Measurements from ENCODE around the gene SLC12A7. TPM values are rescaled to one million over a fixed set of nuclear protein-coding genes. Genes with fewer than 3 reads are reported as not detected.

Gene SLC12A7
- total RNA-seq, 1 donor from 2014 or later: 24.5 TPM

GRCh38 chr5:1095990-1096363, 15.9 kb downstream of the SLC12A7 start:
- no peak overlapping the region for H3K4me3 Mint-ChIP-seq (ENCODE audit: unreplicated experiment)
- H3K9me3 Mint-ChIP-seq (ENCODE audit: unreplicated experiment): no peaks in the 10 kb centered on the region
- no peaks in the 10 kb centered on the region for H3K4me1 Mint-ChIP-seq (ENCODE audit: unreplicated experiment)
- peaks cover 8% of the 10 kb centered on the region for H3K27me3 Mint-ChIP-seq (ENCODE audit: unreplicated experiment)
- no peak overlapping the region for H3K27ac Mint-ChIP-seq (ENCODE audit: unreplicated experiment)
- no peak for DNase-seq (ENCODE audit: low spot score)
- H3K36me3 Mint-ChIP-seq (ENCODE audit: low read depth, unreplicated experiment): peaks cover 7% of the 10 kb centered on the region
- TF ChIP-seq, protein P1, sequence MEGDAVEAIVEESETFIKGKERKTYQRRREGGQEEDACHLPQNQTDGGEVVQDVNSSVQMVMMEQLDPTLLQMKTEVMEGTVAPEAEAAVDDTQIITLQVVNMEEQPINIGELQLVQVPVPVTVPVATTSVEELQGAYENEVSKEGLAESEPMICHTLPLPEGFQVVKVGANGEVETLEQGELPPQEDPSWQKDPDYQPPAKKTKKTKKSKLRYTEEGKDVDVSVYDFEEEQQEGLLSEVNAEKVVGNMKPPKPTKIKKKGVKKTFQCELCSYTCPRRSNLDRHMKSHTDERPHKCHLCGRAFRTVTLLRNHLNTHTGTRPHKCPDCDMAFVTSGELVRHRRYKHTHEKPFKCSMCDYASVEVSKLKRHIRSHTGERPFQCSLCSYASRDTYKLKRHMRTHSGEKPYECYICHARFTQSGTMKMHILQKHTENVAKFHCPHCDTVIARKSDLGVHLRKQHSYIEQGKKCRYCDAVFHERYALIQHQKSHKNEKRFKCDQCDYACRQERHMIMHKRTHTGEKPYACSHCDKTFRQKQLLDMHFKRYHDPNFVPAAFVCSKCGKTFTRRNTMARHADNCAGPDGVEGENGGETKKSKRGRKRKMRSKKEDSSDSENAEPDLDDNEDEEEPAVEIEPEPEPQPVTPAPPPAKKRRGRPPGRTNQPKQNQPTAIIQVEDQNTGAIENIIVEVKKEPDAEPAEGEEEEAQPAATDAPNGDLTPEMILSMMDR (IDR thresholded peaks at IDR 0.05; ENCODE audit: unreplicated experiment): no peak

GRCh38 chr5:1095302-1095989, 16.4 kb downstream of the SLC12A7 start:
- TF ChIP-seq, protein P1 (IDR thresholded peaks at IDR 0.05; ENCODE audit: unreplicated experiment): no peak
- no peaks in the 10 kb centered on the region for H3K9me3 Mint-ChIP-seq (ENCODE audit: unreplicated experiment)
- H3K4me1 Mint-ChIP-seq (ENCODE audit: unreplicated experiment): no peaks in the 10 kb centered on the region
- no peak overlapping the region for H3K4me3 Mint-ChIP-seq (ENCODE audit: unreplicated experiment)
- H3K27me3 Mint-ChIP-seq (ENCODE audit: unreplicated experiment): peaks cover 8% of the 10 kb centered on the region
- no peak overlapping the region for H3K27ac Mint-ChIP-seq (ENCODE audit: unreplicated experiment)
- peaks cover 7% of the 10 kb centered on the region for H3K36me3 Mint-ChIP-seq (ENCODE audit: low read depth, unreplicated experiment)
- DNase-seq (ENCODE audit: low spot score): no peak

- peaks cover 7% of the 10 kb centered on the region for H3K36me3 Mint-ChIP-seq (ENCODE audit: low read depth, unreplicated experiment)
- H3K27me3 Mint-ChIP-seq (ENCODE audit: unreplicated experiment): peaks cover 8% of the 10 kb centered on the region
- DNase-seq (ENCODE audit: low spot score): no peak
- peaks cover 3% of the 10 kb centered on the region for H3K4me1 Mint-ChIP-seq (ENCODE audit: unreplicated experiment)
- TF ChIP-seq, protein P1 (IDR thresholded peaks at IDR 0.05; ENCODE audit: unreplicated experiment): no peak
- H3K27ac Mint-ChIP-seq (ENCODE audit: unreplicated experiment): no peak overlapping the region
- no peak overlapping the region for H3K4me3 Mint-ChIP-seq (ENCODE audit: unreplicated experiment)
- no peaks in the 10 kb centered on the region for H3K9me3 Mint-ChIP-seq (ENCODE audit: unreplicated experiment)
These were observed 17.1 kb downstream of the SLC12A7 start for GRCh38 chr5:1094670-1095190.

DNA sequence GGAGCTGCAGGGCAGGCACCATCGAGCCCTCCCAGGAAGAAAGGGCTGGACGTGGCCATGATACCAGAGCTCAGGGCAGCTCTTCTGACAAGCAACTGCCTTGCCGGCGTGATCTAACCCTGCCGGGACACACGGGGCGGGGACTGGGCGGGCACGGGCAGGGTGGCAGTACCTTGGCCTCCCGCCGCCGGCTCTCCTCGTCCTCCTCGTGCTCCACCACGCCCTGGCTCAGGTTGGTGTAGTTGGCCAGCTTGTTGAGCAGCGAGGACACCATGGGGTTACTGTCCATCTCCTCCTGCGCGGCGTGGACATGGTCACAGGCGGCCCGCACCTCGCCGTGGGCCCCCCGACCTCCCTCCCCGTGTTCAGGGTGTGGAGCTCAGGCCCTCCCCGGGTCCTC, 18.5 kb downstream of the SLC12A7 start:
- Mint-ChIP-seq H3K36me3 (ENCODE audit: low read depth, unreplicated experiment) (peaks cover 7% of the 10 kb centered on the region), H3K9me3 (ENCODE audit: unreplicated experiment) (no peaks in the 10 kb centered on the region), H3K27me3 (ENCODE audit: unreplicated experiment) (peaks cover 4% of the 10 kb centered on the region), H3K4me1 (ENCODE audit: unreplicated experiment) (peaks cover 3% of the 10 kb centered on the region), H3K27ac (ENCODE audit: unreplicated experiment) (no peak overlapping the region), H3K4me3 (ENCODE audit: unreplicated experiment) (no peak overlapping the region)
- TF ChIP-seq, protein P1 (IDR thresholded peaks at IDR 0.05; ENCODE audit: unreplicated experiment): no peak
- no peak for DNase-seq (ENCODE audit: low spot score)

- H3K27me3 Mint-ChIP-seq (ENCODE audit: unreplicated experiment): peaks cover 7% of the 10 kb centered on the region
- TF ChIP-seq, protein P1 (IDR thresholded peaks at IDR 0.05; ENCODE audit: unreplicated experiment): no peak
- H3K9me3 Mint-ChIP-seq (ENCODE audit: unreplicated experiment): no peaks in the 10 kb centered on the region
- H3K4me3 Mint-ChIP-seq (ENCODE audit: unreplicated experiment): no peak overlapping the region
- H3K36me3 Mint-ChIP-seq (ENCODE audit: low read depth, unreplicated experiment): peaks cover 4% of the 10 kb centered on the region
- no peak overlapping the region for H3K27ac Mint-ChIP-seq (ENCODE audit: unreplicated experiment)
- peaks cover 3% of the 10 kb centered on the region for H3K4me1 Mint-ChIP-seq (ENCODE audit: unreplicated experiment)
- no peak for DNase-seq (ENCODE audit: low spot score)
These were observed 19.7 kb downstream of the SLC12A7 start for GRCh38 chr5:1092122-1092521.
